Measurements from ENCODE around the gene ATP1B2. TPM values are rescaled to one million over a fixed set of nuclear protein-coding genes. Genes with fewer than 3 reads are reported as not detected.

Gene ATP1B2
- total RNA-seq = not detected in 2 replicates

GRCh38 chr17:7650509-7651096, at the start of gene ATP1B2:
TSS of gene ATP1B2 (plus strand) at chr17:7650926. CDS start at chr17:7651519, 593 bp downstream.

GRCh38 chr17:7614425-7615264, 36.1 kb upstream of the ATP1B2 start, which contains the start of gene FXR2:
TSS of gene FXR2 (minus strand) at chr17:7614897. CDS start at chr17:7614532, 365 bp downstream.

GRCh38 chr17:7627250-7628121, 23.2 kb upstream of the ATP1B2 start, which contains the start of gene SAT2:
TSS of gene SAT2 (minus strand) at chr17:7627821. CDS start at chr17:7627635, 186 bp downstream.

GRCh38 chr17:7629939-7630571, 20.7 kb upstream of the ATP1B2 start, which contains the start of gene SHBG:
TSS of gene SHBG (plus strand) at chr17:7630135. CDS start at chr17:7630173, 38 bp downstream.

GRCh38 chr17:7687072-7687907, 36.6 kb downstream of the ATP1B2 start, which contains the start of gene TP53:
TSS of gene TP53 (minus strand) at chr17:7687490. CDS start at chr17:7676594, 10,896 bp downstream.

GRCh38 chr17:7687908-7688807, 37.4 kb downstream of the ATP1B2 start, which contains the start of gene WRAP53:
TSS of gene WRAP53 (plus strand) at chr17:7688477. CDS start at chr17:7688649, 172 bp downstream.

GRCh38 chr17:7704601-7705268, 54.0 kb downstream of the ATP1B2 start, which contains the start of gene EFNB3:
TSS of gene EFNB3 (plus strand) at chr17:7705202. CDS start at chr17:7705599, 397 bp downstream.

Other genes with a start within 250 kb of the ATP1B2 start
- gene TMEM256, start 246.8 kb upstream of the ATP1B2 start, total RNA-seq = 125 and 144 TPM in 2 replicates
- 1.9 TPM in 2 replicates for gene NLGN2, start 243.1 kb upstream of the ATP1B2 start, total RNA-seq
- gene SPEM1, start 230.6 kb upstream of the ATP1B2 start, total RNA-seq = not detected in 2 replicates
- gene SPEM2, start 225.3 kb upstream of the ATP1B2 start, total RNA-seq = not detected in 2 replicates
- not detected in 2 replicates for gene SPEM3, start 222.1 kb upstream of the ATP1B2 start, total RNA-seq
- 13.4 and 28.7 TPM in 2 replicates for gene TMEM102, start 215.5 kb upstream of the ATP1B2 start, total RNA-seq
- gene FGF11, start 211.4 kb upstream of the ATP1B2 start, total RNA-seq = 23.7 and 32.8 TPM in 2 replicates
- gene CHRNB1, start 205.9 kb upstream of the ATP1B2 start, total RNA-seq = 6.2 and 8.7 TPM in 2 replicates
- gene ZBTB4, start 171.3 kb upstream of the ATP1B2 start, total RNA-seq = 16.4 and 22.4 TPM in 2 replicates
- gene SLC35G6, start 169.5 kb upstream of the ATP1B2 start, total RNA-seq = not detected in 2 replicates
- 40.7 and 46.7 TPM in 2 replicates for gene POLR2A, start 166.6 kb upstream of the ATP1B2 start, total RNA-seq
- gene TNFSF12, start 101.9 kb upstream of the ATP1B2 start, total RNA-seq = 2.2 and 4.0 TPM in 2 replicates
- gene TNFSF13, start 92.2 kb upstream of the ATP1B2 start, total RNA-seq = 5.3 and 8.2 TPM in 2 replicates
- gene SENP3, start 89.0 kb upstream of the ATP1B2 start, total RNA-seq = 102 and 137 TPM in 2 replicates
- 12.8 and 21.3 TPM in 2 replicates for gene CD68, start 71.3 kb upstream of the ATP1B2 start, total RNA-seq
- 92.1 and 93.3 TPM in 2 replicates for gene MPDU1, start 67.1 kb upstream of the ATP1B2 start, total RNA-seq
- gene SOX15, start 60.8 kb upstream of the ATP1B2 start, total RNA-seq = 30.6 and 59.9 TPM in 2 replicates
- 42.8 and 59.8 TPM in 2 replicates for gene FXR2, start 36.0 kb upstream of the ATP1B2 start, total RNA-seq
- 24.9 and 27.0 TPM in 2 replicates for gene SAT2, start 23.1 kb upstream of the ATP1B2 start, total RNA-seq
- gene SHBG, start 20.8 kb upstream of the ATP1B2 start, total RNA-seq = 0.43 and 0.48 TPM in 2 replicates
- gene TP53, start 36.6 kb downstream of the ATP1B2 start, total RNA-seq = 15.8 and 23.1 TPM in 2 replicates
- gene WRAP53, start 37.6 kb downstream of the ATP1B2 start, total RNA-seq = 4.6 and 4.7 TPM in 2 replicates
- gene EFNB3, start 54.3 kb downstream of the ATP1B2 start, total RNA-seq = 0.48 TPM in 1 of 2 replicates, not detected in the other
- gene DNAH2, start 66.8 kb downstream of the ATP1B2 start, total RNA-seq = 0.21 TPM in 1 of 2 replicates, not detected in the other
- 3.4 and 6.3 TPM in 2 replicates for gene KDM6B, start 183.3 kb downstream of the ATP1B2 start, total RNA-seq
- 0.43 and 0.96 TPM in 2 replicates for gene TMEM88, start 204.1 kb downstream of the ATP1B2 start, total RNA-seq
- gene NAA38, start 206.6 kb downstream of the ATP1B2 start, total RNA-seq = 45.1 and 49.0 TPM in 2 replicates
- 8.5 and 9.6 TPM in 2 replicates for gene CYB5D1, start 207.1 kb downstream of the ATP1B2 start, total RNA-seq
- 32.2 and 63.9 TPM in 2 replicates for gene CHD3, start 237.9 kb downstream of the ATP1B2 start, total RNA-seq